Effector memory CD8-positive, alpha-beta T cell (primary cell): ENCODE data around the gene POLD4.

Source experiments
- ATAC-seq: fragments of 150-1000 bp; cut with Tn5 transposase; replicated peaks from 2 replicates; pipeline ENCODE4 v1.10.0; 2021; ENCODE audit warnings: mild to moderate bottlenecking, moderate library complexity
- DNase-seq, 3 experiments: peaks; one replicate each; pipeline ENCODE4 v3.0.0; 2021
- H3K27ac Mint-ChIP-seq, 2 donors: one replicate each; pipeline ENCODE4 v1.8.0; 2022; ENCODE audit warnings: mild to moderate bottlenecking in 2 of 2, mixed read lengths in 2 of 2, moderate library complexity in 2 of 2
- H3K27me3 Mint-ChIP-seq, 2 donors: one replicate each; pipeline ENCODE4 v1.8.0; 2022; ENCODE audit warnings: mixed read lengths in 2 of 2
- H3K36me3 Mint-ChIP-seq: one replicate; pipeline ENCODE4 v1.8.0; 2022; ENCODE audit warnings: mild to moderate bottlenecking, moderate library complexity, mixed read lengths; ENCODE audit not compliant: insufficient read depth
- H3K4me1 Mint-ChIP-seq, 2 donors: one replicate each; pipeline ENCODE4 v1.8.0; 2022; ENCODE audit warnings: low read depth in 2 of 2, mixed read lengths in 2 of 2
- H3K4me3 Mint-ChIP-seq, 2 donors: one replicate each; pipeline ENCODE4 v1.8.0; 2022; ENCODE audit warnings: mild to moderate bottlenecking in 2 of 2, mixed read lengths in 2 of 2, moderate library complexity in 2 of 2
- H3K9me3 Mint-ChIP-seq, 2 donors: one replicate each; pipeline ENCODE4 v1.8.0; 2022; ENCODE audit warnings: mixed read lengths in 2 of 2

The POLD4 gene

DNA sequence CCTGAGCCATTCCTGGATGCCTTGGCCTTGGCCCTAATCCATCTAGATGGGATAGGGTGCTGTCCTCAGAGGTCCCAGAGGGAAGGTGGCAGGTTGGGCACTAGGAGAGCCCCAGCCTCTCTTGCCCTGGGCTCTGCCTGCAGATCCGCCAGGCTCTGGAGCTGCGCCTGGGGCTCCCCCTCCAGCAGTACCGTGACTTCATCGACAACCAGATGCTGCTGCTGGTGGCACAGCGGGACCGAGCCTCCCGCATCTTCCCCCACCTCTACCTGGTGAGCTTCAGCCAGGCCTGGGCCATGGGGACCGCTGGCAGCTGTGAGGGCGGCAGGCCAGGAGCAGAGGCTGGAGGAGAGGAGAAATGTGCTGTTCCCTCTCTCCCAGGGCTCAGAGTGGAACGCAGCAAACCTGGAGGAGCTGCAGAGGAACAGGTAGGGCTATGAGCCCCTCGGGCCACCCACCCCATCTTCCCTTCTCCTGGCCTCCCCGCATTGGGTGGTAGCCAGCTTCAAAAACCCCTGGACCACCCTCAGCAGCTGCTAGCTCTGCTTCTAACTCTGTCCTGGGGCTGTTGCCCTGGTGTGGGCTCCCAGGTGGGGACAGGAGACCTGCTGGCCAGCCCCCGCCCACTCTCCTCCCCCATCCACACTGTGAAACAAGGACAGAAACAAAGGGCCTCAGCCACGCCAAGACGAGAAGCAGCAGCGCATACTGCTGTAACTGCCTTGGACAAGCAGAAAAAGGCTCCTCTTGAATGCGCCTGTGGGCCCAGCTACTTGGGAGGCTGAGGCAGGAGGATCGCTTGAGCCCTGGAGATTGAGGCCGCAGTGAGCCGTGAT is 45.1 kb downstream of the POLD4 start:
- Mint-ChIP-seq H3K27ac (no peak overlapping the region), H3K36me3 (peaks cover 4% of the 10 kb centered on the region), H3K27me3 (no peaks in the 10 kb centered on the region), H3K9me3 (no peaks in the 10 kb centered on the region), H3K4me1 (peaks cover 21 to 27% of the 10 kb centered on the region in 2 donors), H3K4me3 (no peak overlapping the region)
- no peak for DNase-seq
- ATAC-seq: no peak

DNA sequence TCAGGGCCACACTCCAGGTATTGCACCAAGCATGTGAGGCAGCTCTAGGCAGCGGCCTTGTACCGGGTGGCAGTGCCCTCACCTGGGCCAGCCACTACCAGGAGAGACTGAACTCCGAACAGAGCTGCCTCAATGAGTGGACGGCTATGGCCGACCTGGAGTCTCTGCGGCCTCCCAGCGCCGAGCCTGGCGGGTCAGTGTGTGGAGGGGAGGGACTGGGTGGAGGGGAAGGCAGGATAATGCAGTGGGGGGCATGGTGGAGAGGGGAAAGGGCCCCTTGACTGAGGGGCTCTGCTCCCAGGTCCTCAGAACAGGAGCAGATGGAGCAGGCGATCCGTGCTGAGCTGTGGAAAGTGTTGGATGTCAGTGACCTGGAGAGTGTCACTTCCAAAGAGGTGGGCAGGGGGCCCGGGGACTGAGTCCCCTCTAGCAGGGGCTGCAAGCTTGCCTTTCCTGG is 45.8 kb downstream of the POLD4 start:
- H3K4me3 Mint-ChIP-seq: no peak overlapping the region
- peaks cover 8% of the 10 kb centered on the region for H3K36me3 Mint-ChIP-seq
- no peak overlapping the region for H3K27ac Mint-ChIP-seq
- H3K27me3 Mint-ChIP-seq: no peaks in the 10 kb centered on the region
- DNase-seq: no peak
- ATAC-seq: no peak
- peaks cover 18 to 26% of the 10 kb centered on the region in 2 donors for H3K4me1 Mint-ChIP-seq
- H3K9me3 Mint-ChIP-seq: no peaks in the 10 kb centered on the region

DNA sequence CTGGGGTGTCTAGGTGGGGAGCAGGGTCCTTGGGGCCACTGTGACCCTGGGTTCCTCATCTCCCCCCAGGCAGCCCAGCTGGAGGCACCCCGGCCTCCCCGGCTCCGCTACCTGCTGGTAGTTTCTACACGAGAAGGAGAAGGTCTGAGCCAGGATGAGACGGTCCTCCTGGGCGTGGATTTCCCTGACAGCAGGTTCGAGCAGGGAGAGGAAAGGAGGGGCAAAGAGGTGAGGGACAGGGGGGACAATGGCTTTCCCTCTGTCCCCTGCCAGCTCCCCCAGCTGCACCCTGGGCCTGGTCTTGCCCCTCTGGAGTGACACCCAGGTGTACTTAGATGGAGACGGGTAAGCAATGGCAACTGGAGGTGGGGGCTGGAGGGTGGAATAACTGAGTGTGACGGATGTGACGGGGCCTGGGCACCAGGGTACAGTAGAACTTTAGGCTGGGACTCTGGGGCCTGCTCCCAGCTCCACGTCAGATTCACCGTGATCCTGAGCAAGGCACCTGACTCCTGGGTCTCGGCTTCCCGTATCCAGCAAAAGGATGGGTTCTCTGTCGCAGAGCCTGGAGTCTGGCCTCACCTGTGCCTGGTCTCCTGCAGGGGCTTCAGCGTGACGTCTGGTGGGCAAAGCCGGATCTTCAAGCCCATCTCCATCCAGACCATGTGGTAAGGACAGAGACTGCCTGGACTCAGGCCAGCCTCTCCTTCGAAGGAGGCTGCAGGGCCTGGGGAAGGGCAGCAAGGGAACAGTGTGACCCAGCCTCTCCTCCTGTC is 46.4 kb downstream of the POLD4 start:
- ATAC-seq (no peak), DNase-seq (no peak)
- no peak overlapping the region for H3K27ac Mint-ChIP-seq
- peaks cover 14% of the 10 kb centered on the region for H3K36me3 Mint-ChIP-seq
- H3K4me3 Mint-ChIP-seq: no peak overlapping the region
- no peaks in the 10 kb centered on the region for H3K9me3 Mint-ChIP-seq
- no peaks in the 10 kb centered on the region for H3K27me3 Mint-ChIP-seq
- peaks cover 16 to 23% of the 10 kb centered on the region in 2 donors for H3K4me1 Mint-ChIP-seq

DNA sequence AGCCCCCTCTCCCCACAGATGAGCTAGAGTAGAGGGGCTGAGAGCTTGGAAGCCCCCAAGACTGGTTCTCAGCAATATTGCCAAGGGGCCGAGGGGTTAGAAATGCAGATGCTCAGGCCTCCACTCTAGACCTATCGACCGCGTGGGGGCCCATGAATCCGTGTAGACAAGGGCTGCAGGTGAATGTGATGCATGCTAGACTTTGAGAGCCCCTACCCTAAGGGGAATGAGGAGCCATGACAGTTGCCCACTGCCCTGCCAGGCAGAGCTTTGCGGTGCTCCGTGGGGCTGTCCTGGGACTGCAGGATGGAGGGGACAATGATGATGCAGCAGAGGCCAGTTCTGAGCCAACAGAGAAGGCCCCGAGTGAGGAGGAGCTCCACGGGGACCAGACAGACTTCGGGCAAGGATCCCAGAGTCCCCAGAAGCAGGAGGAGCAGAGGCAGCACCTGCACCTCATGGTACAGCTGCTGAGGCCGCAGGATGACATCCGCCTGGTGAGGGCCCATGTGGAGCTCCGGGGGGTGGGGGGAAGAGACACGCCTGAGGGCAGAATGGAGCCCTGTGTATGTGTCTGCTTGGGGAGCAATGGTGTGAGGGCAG is 48.7 kb downstream of the POLD4 start:
- DNase-seq (no peak), ATAC-seq (no peak)

DNA sequence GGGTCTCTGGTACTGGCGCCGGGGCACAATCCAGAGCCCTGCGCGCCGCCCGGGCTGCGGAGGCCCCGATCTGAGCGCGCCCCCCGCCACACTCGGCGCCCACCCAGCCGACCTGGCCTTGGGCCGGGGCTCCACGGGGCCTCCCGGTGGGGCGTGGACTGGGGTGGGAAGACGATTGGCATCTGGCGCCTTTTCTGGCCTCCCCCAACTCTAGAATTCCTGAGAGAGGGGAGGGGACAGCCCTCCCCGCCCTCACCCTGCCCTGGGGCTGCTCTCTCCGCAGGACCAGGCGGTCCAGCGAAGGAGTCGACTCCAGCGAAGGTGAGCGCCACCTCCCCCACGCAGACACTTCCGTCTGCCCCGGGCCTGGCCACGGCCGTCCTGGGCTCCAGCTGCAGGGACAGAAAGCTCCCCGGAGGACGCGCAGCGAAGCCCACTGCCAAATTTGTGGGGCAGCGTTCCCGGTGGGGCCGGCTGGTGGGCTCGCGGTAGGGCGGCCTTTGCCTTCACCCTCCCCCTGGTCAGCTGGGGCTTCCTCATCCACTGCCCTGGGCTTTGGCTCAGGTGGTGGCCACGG is 49.4 kb downstream of the POLD4 start:
- Mint-ChIP-seq H3K27me3 (no peaks in the 10 kb centered on the region), H3K4me1 (peaks cover 12 to 14% of the 10 kb centered on the region in 2 donors), H3K9me3 (no peaks in the 10 kb centered on the region), H3K27ac (no peak overlapping the region), H3K36me3 (peaks cover 31% of the 10 kb centered on the region), H3K4me3 (peak overlapping the region; percentile 57 to 72)
- DNase-seq (no peak), ATAC-seq (peak; percentile 51)

More for the DNA sequence above, 48.7 kb downstream of the POLD4 start:
- H3K27me3 Mint-ChIP-seq: no peaks in the 10 kb centered on the region
- H3K36me3 Mint-ChIP-seq: peaks cover 24% of the 10 kb centered on the region
- peaks cover 12 to 16% of the 10 kb centered on the region in 2 donors for H3K4me1 Mint-ChIP-seq
- H3K27ac Mint-ChIP-seq: peak overlapping the region in 1 of 2 donors; percentile 81
- H3K9me3 Mint-ChIP-seq: no peaks in the 10 kb centered on the region
- peak overlapping the region; percentile 57 to 72 for H3K4me3 Mint-ChIP-seq

DNA sequence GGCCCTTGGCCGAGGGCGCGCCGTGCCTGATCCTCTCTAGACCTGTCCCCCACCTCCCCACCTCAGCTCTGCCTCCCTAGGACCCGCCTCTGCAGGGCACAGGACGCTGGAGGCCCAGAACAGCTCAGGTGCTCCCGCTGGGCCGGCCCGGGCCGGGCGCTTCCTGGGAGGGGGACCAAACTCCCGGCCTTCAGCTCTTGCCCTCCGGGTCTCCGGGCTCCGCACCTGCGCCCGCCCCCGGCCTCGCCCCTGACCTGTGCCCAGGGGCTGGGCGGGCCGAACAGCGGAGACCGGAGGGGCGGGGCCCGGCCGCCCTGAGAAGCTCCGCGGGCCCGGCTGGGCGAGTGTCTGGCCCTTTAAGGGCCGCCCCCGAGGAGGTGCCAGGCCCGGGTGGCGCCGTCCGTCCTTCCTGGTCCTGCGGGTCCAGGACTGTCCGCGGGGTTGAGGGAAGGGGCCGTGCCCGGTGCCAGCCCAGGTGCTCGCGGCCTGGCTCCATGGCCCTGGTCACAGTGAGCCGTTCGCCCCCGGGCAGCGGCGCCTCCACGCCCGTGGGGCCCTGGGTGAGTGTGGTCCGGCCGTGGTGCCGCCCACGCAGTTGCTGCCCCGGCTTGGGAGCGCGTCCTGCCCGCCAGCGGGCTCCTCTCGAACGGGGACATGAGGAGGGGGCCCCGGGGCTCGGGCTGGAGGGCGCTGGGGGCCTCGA is 50.1 kb downstream of the POLD4 start, which contains the start of gene SSH3:
TSS of gene SSH3 (plus strand) at position 399 of the 703 bp plus-strand sequence. CDS start at position 495, 96 bp downstream.
- DNase-seq (no peak), ATAC-seq (peak; percentile 82)
- Mint-ChIP-seq H3K4me1 (peaks cover 14 to 18% of the 10 kb centered on the region in 2 donors), H3K4me3 (peak within 1 kb of the TSS; percentile 57 to 72), H3K9me3 (no peaks in the 10 kb centered on the region), H3K27ac (peak within 1 kb of the TSS; percentile 81), H3K36me3 (peaks cover 35% of the 10 kb centered on the region), H3K27me3 (no peaks in the 10 kb centered on the region)

DNA sequence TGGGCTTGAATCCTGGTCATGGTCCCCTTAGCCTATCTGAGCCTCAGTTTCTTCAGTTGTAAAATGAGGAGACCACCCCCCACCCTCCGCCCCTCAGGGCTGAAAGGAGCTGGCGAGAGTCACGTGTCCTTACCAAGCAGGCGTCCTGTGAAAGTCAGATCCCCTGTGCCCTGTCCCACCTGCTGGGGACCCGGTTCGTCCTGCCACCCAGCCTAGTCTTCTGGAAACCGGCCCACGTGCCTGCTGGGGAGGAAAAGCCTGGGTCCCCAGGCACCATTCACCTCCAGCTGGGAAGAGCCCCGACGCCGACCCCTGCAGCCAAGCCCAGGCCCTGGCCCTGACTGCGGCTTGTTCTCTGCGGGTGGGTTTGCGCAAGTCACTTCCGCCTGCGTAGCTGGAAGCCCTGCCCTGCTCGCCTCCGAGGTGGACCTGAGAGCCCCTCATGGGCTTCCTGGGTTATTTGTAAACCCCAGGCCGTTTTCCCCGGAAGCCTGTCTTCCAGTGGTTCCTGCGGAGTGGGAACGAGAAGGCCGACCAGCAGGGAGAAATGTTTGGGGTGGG is 50.7 kb downstream of the POLD4 start:
- Mint-ChIP-seq H3K9me3 (no peaks in the 10 kb centered on the region), H3K36me3 (peaks cover 40% of the 10 kb centered on the region), H3K4me3 (peak overlapping the region; percentile 57 to 72), H3K27ac (peak overlapping the region; percentile 81), H3K27me3 (no peaks in the 10 kb centered on the region), H3K4me1 (peaks cover 17 to 18% of the 10 kb centered on the region in 2 donors)
- DNase-seq: no peak
- ATAC-seq: peak; percentile 35

DNA sequence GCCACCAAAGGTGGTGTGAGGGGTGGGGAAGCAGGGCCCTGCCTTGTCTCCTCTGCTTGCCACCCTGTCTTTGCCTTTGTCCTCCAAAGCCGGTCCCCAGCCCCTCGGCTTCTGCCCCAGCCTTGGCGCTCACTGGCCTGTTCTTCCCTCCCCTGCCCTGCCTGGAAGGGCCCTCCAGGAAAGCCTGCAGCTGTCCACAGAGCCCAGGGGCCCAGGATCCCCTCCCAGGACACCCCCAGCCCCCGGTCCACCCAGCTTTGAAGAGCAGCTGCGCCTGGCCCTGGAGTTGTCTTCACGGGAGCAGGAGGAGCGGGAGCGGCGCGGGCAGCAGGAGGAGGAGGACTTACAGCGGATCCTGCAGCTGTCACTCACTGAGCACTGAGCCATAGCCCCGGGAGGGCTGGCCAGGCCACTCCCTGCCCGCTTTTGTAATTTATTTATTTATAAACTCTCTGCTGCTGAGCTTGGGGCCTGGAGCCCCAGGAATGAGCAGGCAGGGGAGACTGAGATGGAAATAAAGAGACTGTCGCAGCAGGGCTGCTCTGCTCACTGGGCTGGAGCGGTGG is 51.3 kb downstream of the POLD4 start:
- H3K36me3 Mint-ChIP-seq: peaks cover 46% of the 10 kb centered on the region
- H3K4me1 Mint-ChIP-seq: peaks cover 17 to 19% of the 10 kb centered on the region in 2 donors
- no peak for DNase-seq
- H3K4me3 Mint-ChIP-seq: peak overlapping the region; percentile 57 to 72
- H3K9me3 Mint-ChIP-seq: no peaks in the 10 kb centered on the region
- H3K27ac Mint-ChIP-seq: peak overlapping the region in 1 of 2 donors; percentile 81
- H3K27me3 Mint-ChIP-seq: no peaks in the 10 kb centered on the region
- no peak for ATAC-seq

DNA sequence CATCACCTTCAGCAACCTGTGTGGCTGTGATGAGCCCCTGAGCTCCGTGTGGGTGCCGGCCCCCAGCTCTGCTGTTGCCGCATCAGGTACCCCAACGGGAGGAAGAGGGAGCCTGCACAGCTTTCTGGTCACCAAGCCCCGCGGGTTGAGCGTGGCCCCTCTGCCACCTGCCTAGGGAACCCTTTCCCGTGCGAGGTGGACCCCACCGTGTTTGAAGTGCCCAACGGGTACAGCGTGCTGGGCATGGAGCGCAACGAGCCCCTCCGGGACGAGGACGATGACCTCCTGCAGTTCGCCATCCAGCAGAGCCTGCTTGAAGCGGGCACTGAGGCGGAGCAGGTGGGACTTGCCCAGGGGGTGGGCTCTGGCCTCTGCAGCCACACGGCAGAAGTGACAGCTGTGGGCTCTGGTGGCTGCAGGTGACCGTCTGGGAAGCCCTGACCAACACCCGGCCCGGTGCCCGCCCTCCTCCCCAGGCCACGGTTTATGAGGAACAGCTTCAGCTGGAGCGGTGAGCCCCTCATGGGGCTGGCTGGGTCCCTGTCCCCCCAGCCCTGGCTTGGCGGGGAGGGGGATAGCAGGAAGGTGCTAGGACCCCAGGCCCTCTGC is 51.9 kb downstream of the POLD4 start:
- no peak overlapping the region for H3K27ac Mint-ChIP-seq
- ATAC-seq: no peak
- no peaks in the 10 kb centered on the region for H3K27me3 Mint-ChIP-seq
- no peak overlapping the region for H3K4me3 Mint-ChIP-seq
- H3K36me3 Mint-ChIP-seq: peaks cover 52% of the 10 kb centered on the region
- H3K9me3 Mint-ChIP-seq: peaks cover 3 to 4% of the 10 kb centered on the region in 2 donors
- H3K4me1 Mint-ChIP-seq: peaks cover 17 to 26% of the 10 kb centered on the region in 2 donors
- no peak for DNase-seq
